ENCODE measurements around the gene ABCC6.
"Not testable (repeated sequence)": the region's sequence is repeated elsewhere in the genome, so short reads cannot be mapped to it uniquely, and the experiment has no call there.

ABCC6 gene

DNA sequence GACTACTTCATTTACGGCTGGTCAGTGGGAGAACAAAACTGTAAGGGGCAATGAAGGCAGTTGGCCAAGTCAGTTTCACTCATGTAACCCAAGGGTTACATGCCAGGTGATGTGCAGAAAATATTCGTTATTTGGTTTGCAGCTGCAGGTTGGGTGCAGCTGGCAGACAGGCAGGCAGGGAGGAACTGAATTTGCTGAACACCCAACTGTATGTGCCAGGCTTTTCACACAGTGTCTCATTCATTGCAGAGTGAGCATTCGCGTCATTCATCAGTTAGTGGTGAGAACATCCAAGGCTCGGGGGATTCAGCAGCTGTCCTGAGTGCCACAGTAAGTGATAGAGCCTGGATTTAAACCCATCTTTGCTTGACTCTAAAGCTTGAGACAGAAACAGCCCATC is 59.7 kb downstream of the ABCC6 start:
- Histone ChIP-seq H4K20me1 (ENCODE audit: low read depth, low read length) (no peaks in the 10 kb centered on the region), H3K4me2 (ENCODE audit: low read depth, low read length, poor library complexity, severe bottlenecking) (no peak overlapping the region), H3K79me2 (ENCODE audit: insufficient read depth, low read length) (no peaks in the 10 kb centered on the region), H3K9me3 (ENCODE audit: insufficient read depth, low read length) (no peaks in the 10 kb centered on the region), H3K4me3 (ENCODE audit: insufficient read depth, low read length, poor library complexity, severe bottlenecking) (no peak overlapping the region), H3K9ac (ENCODE audit: low read length) (no peak overlapping the region), H3K36me3 (ENCODE audit: low read length) (no peaks in the 10 kb centered on the region), H2AFZ (ENCODE audit: low read depth, low read length, severe bottlenecking) (no peak overlapping the region), H3K27me3 (ENCODE audit: low read length) (no peaks in the 10 kb centered on the region), H3F3A (ENCODE audit: insufficient read depth) (no peaks in the 10 kb centered on the region), H3K9me2 (replicated peaks; ENCODE audit: insufficient read depth, low read length) (no peaks in the 10 kb centered on the region), H3K27ac (ENCODE audit: low read depth, low read length) (no peak overlapping the region)
- no peak for TF ChIP-seq EZH2phosphoT487 (conservative IDR thresholded peaks at IDR 0.05; ENCODE audit: low read length)
- TF ChIP-seq, protein P1, sequence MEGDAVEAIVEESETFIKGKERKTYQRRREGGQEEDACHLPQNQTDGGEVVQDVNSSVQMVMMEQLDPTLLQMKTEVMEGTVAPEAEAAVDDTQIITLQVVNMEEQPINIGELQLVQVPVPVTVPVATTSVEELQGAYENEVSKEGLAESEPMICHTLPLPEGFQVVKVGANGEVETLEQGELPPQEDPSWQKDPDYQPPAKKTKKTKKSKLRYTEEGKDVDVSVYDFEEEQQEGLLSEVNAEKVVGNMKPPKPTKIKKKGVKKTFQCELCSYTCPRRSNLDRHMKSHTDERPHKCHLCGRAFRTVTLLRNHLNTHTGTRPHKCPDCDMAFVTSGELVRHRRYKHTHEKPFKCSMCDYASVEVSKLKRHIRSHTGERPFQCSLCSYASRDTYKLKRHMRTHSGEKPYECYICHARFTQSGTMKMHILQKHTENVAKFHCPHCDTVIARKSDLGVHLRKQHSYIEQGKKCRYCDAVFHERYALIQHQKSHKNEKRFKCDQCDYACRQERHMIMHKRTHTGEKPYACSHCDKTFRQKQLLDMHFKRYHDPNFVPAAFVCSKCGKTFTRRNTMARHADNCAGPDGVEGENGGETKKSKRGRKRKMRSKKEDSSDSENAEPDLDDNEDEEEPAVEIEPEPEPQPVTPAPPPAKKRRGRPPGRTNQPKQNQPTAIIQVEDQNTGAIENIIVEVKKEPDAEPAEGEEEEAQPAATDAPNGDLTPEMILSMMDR (IDR thresholded peaks at IDR 0.05; ENCODE audit: insufficient read depth, low read length, poor library complexity, severe bottlenecking), result no peak

DNA sequence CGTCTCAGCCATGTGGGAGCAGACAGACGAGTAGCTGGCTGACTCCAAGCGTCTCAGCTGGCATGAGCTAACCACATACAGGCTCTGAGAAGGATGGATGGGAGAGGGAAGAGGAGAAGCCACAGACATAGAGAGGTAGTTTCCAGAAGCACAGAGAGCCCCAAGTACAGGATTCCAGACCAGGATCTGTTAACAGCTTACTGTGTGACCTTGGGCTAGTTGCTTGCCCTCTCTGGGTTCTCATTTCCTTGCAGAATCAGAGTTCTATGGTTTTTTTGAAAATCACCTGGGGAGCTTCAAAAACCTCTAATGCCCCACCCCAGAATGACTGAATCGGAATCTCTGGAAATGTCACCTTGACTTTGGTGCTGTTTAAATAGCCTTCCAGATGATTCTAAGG is 60.2 kb downstream of the ABCC6 start:
- no peaks in the 10 kb centered on the region for H3K79me2 ChIP-seq (ENCODE audit: insufficient read depth, low read length)
- H3K9me3 ChIP-seq (ENCODE audit: insufficient read depth, low read length), result no peaks in the 10 kb centered on the region
- no peaks in the 10 kb centered on the region for H3K9me2 ChIP-seq (replicated peaks; ENCODE audit: insufficient read depth, low read length)
- TF ChIP-seq, protein P1 (IDR thresholded peaks at IDR 0.05; ENCODE audit: insufficient read depth, low read length, poor library complexity, severe bottlenecking), result no peak
- no peak for TF ChIP-seq EZH2phosphoT487 (conservative IDR thresholded peaks at IDR 0.05; ENCODE audit: low read length)
- no peaks in the 10 kb centered on the region for H3K27me3 ChIP-seq (ENCODE audit: low read length)
- no peak overlapping the region for H3K27ac ChIP-seq (ENCODE audit: low read depth, low read length)
- no peak overlapping the region for H3K9ac ChIP-seq (ENCODE audit: low read length)
- no peak overlapping the region for H3K4me3 ChIP-seq (ENCODE audit: insufficient read depth, low read length, poor library complexity, severe bottlenecking)
- no peak overlapping the region for H2AFZ ChIP-seq (ENCODE audit: low read depth, low read length, severe bottlenecking)
- no peaks in the 10 kb centered on the region for H3F3A ChIP-seq (ENCODE audit: insufficient read depth)
- no peak overlapping the region for H3K4me2 ChIP-seq (ENCODE audit: low read depth, low read length, poor library complexity, severe bottlenecking)
- no peaks in the 10 kb centered on the region for H4K20me1 ChIP-seq (ENCODE audit: low read depth, low read length)
- no peaks in the 10 kb centered on the region for H3K36me3 ChIP-seq (ENCODE audit: low read length)

DNA sequence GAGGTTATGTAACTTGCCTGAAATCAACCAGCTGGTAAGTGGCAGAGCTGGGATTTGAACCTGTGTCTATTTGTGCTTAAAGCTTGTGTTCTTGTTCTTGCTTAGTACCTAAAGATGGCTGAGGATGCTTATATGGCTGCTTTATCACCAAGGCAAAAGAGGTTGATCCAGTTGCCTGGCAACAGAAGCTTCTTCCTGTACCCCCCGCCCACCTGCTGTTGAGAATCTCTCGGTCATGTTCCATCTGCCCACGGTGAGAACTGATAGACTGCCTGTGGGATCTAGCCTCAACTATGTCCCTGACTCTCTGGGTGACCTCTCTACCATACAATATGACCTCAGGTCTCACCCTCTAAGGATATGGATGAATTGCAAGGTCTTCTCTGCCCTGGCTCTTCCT is 60.7 kb downstream of the ABCC6 start:
- H2AFZ ChIP-seq (ENCODE audit: low read depth, low read length, severe bottlenecking), result no peak overlapping the region
- no peaks in the 10 kb centered on the region for H3F3A ChIP-seq (ENCODE audit: insufficient read depth)
- H3K9ac ChIP-seq (ENCODE audit: low read length), result no peak overlapping the region
- no peak for TF ChIP-seq EZH2phosphoT487 (conservative IDR thresholded peaks at IDR 0.05; ENCODE audit: low read length)
- TF ChIP-seq, protein P1 (IDR thresholded peaks at IDR 0.05; ENCODE audit: insufficient read depth, low read length, poor library complexity, severe bottlenecking), result no peak
- no peaks in the 10 kb centered on the region for H3K9me2 ChIP-seq (replicated peaks; ENCODE audit: insufficient read depth, low read length)
- H4K20me1 ChIP-seq (ENCODE audit: low read depth, low read length), result no peaks in the 10 kb centered on the region
- H3K9me3 ChIP-seq (ENCODE audit: insufficient read depth, low read length), result no peaks in the 10 kb centered on the region
- no peaks in the 10 kb centered on the region for H3K36me3 ChIP-seq (ENCODE audit: low read length)
- no peak overlapping the region for H3K27ac ChIP-seq (ENCODE audit: low read depth, low read length)
- H3K27me3 ChIP-seq (ENCODE audit: low read length), result no peaks in the 10 kb centered on the region
- H3K79me2 ChIP-seq (ENCODE audit: insufficient read depth, low read length), result no peaks in the 10 kb centered on the region
- H3K4me3 ChIP-seq (ENCODE audit: insufficient read depth, low read length, poor library complexity, severe bottlenecking), result no peak overlapping the region
- H3K4me2 ChIP-seq (ENCODE audit: low read depth, low read length, poor library complexity, severe bottlenecking), result no peak overlapping the region

DNA sequence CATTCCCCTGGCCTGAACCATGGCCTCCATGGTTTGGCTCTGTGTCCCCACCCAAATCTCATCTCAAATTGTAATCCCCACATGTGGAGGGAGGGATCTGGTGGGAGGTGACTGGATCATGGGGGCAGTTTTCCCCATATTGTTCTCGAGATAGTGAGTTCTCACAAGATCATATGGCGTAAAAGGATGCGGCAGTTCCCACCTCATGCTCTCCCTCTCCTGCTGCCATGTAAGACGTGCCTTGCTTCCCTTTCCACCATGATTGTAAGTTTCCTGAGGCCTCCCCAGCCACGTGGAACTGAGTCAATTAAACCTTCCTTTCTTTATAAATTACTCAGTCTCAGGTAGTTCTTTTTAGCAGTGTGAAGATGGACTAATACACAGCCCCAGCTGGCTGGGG is 61.5 kb downstream of the ABCC6 start:
- H3K27me3 ChIP-seq (ENCODE audit: low read length); H3K9me2 ChIP-seq (replicated peaks; ENCODE audit: insufficient read depth, low read length); H3F3A ChIP-seq (ENCODE audit: insufficient read depth); H4K20me1 ChIP-seq (ENCODE audit: low read depth, low read length); H3K36me3 ChIP-seq (ENCODE audit: low read length); H3K4me3 ChIP-seq (ENCODE audit: insufficient read depth, low read length, poor library complexity, severe bottlenecking); H3K9ac ChIP-seq (ENCODE audit: low read length); H2AFZ ChIP-seq (ENCODE audit: low read depth, low read length, severe bottlenecking); H3K4me2 ChIP-seq (ENCODE audit: low read depth, low read length, poor library complexity, severe bottlenecking); H3K9me3 ChIP-seq (ENCODE audit: insufficient read depth, low read length); H3K79me2 ChIP-seq (ENCODE audit: insufficient read depth, low read length); H3K27ac ChIP-seq (ENCODE audit: low read depth, low read length): not testable (repeated sequence)
